Left lung (tissue), 10 donors: Measurements from ENCODE around the gene SEMA4A. TPM values are rescaled to one million over a fixed set of nuclear protein-coding genes. Genes with fewer than 3 reads are reported as not detected.
A peak's percentile ranks its signal among the peaks of the same experiment; 100 is the strongest.

ENCODE experiments used
- ATAC-seq: fragments of 200-7000 bp; cut with Tn5 transposase; one replicate; pipeline ENCODE4 v1.9.1; 2020; ENCODE audit warnings: moderate library complexity
- DNase-seq, 4 donors: peaks; one replicate each; pipeline ENCODE4 v3.0.0-alpha.2; 2013 to 2020
- H3K27ac ChIP-seq, 2 donors: fragments of 200-600 bp; sonication (generic) in 1 of 2; one replicate each; pipeline versions ENCODE4 v1.5.0 to v1.8.0; 2020 to 2021
- H3K27me3 ChIP-seq, 2 donors: fragments of 200-600 bp; sonication (generic) in 1 of 2; one replicate each; pipeline versions ENCODE4 v1.5.0 to v1.8.0; 2020 to 2021
- H3K36me3 ChIP-seq, 2 donors: fragments of 200-600 bp; sonication (generic) in 1 of 2; one replicate each; pipeline versions ENCODE4 v1.5.0 to v1.8.0; 2020 to 2021
- H3K4me1 ChIP-seq, 2 donors: fragments of 200-600 bp; one replicate each; pipeline ENCODE4 v1.8.0; 2021
- H3K4me3 ChIP-seq, 2 donors: fragments of 200-600 bp; sonication (generic) in 1 of 2; one replicate each; pipeline versions ENCODE4 v1.5.0 to v1.8.0; 2020 to 2021; ENCODE audit warnings: mild to moderate bottlenecking in 1 of 2
- H3K9me3 ChIP-seq, 2 donors: fragments of 200-600 bp; sonication (generic) in 1 of 2; one replicate each; pipeline versions ENCODE4 v1.5.0 to v1.8.0; 2020 to 2021
- CTCF ChIP-seq, 2 donors: fragments of 200-600 bp; sonication (generic) in 1 of 2; IDR thresholded peaks; one replicate each; pipeline versions ENCODE4 v1.5.0 to v1.8.0; 2021; ENCODE audit warnings: antibody characterized with exemption in 2 of 2
- intact Hi-C, 2 donors: fragments of 100-400 bp; cut with DNase I; formaldehyde crosslinking; loops; one replicate each; pipeline versions ENCODE4 v1.11.2 to v1.14.2; 2022
- polyA plus RNA-seq, 6 donors: library from polyadenylated mRNA; unstranded; fragments of 120-200 nt; gene quantifications; one replicate each; pipeline ENCODE4 v1.2.1, GENCODE V29; 2013; ENCODE audit not compliant: insufficient read length in 6 of 6
- total RNA-seq, 2 donors: library from RNA; stranded (reverse); fragmentation: NEBNext Ultra II Directional; extraction: Animal tissue kit (Norgen Biotek cat#: 25700); gene quantifications; one replicate each; pipeline ENCODE4 v1.2.1, GENCODE V29; 2021
- donor health status: DM: no; HTN: yes; CAD: no.
- donor health status: DM: no; HTN: no; CAD: no.

The SEMA4A gene
- total and polyA plus RNA-seq, 8 donors, result 18.3 to 41.3 (median 25.2) TPM

DNA sequence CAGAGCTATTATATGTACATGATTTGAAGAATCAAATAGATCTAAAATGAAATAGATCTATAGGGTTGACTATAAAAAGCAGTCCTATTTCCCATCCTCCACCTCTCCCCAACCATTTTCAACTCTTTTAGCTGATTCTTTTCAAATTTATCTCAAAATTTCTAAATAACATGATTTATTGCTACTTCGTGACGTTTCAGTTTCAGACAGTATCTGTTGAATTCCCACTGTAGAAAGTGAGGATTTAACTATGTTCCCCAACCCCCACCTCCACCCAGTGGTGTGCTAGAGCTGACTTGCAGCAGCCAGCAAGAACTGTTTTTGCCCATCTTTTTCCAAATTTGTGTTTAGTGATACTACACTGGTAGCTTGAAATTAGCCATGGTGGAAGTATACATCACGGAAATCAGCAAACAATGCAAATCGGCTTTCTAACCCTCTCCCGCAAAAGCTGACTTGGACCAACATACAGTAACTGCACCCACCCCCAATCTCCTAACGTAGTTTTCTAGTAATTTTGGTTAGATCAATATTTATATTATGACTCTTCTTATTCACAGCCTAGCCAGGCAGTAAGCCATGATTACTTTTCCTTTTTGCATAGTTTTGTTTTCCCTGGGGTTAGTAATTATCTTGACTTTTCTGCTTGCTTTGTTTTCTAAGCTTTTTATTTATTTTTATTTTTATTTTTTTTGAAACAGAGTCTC, 10.9 kb downstream of the SEMA4A start:
- ATAC-seq (no peak), DNase-seq (no peak)
- TF ChIP-seq CTCF (IDR thresholded peaks at IDR 0.05), result no peak
- no peaks in the 10 kb centered on the region for H3K9me3 ChIP-seq
- intact Hi-C loops, result loop anchor here in 1 of 2 donors (2.0 kb wide), 1 partner anchor 39 kb away; no protein-coding TSS in a partner anchor
- H3K4me3 ChIP-seq, result no peak overlapping the region
- peaks cover 11 to 54% of the 10 kb centered on the region in 2 donors for H3K4me1 ChIP-seq
- peak overlapping the region in 1 of 2 donors; percentile 18 for H3K27ac ChIP-seq
- no peaks in the 10 kb centered on the region for H3K27me3 ChIP-seq
- peaks cover 0 to 74% of the 10 kb centered on the region in 2 donors for H3K36me3 ChIP-seq

- ATAC-seq, result no peak
- no peak for DNase-seq
- H3K27me3 ChIP-seq, result no peaks in the 10 kb centered on the region
- H3K4me1 ChIP-seq, result peaks cover 11 to 47% of the 10 kb centered on the region in 2 donors
- no peak for TF ChIP-seq CTCF (IDR thresholded peaks at IDR 0.05)
- H3K36me3 ChIP-seq, result peaks cover 0 to 71% of the 10 kb centered on the region in 2 donors
- no peak overlapping the region for H3K4me3 ChIP-seq
- intact Hi-C loops, result loop anchor here in 1 of 2 donors (2.0 kb wide), 1 partner anchor 38 kb away; no protein-coding TSS in a partner anchor
- peak overlapping the region in 1 of 2 donors; percentile 18 for H3K27ac ChIP-seq
- H3K9me3 ChIP-seq, result no peaks in the 10 kb centered on the region
These were observed 11.7 kb downstream of the SEMA4A start for GRCh38 chr1:156165083-156165482.

GRCh38 chr1:156167536-156167935, 14.2 kb downstream of the SEMA4A start:
- Histone ChIP-seq H3K27ac (no peak overlapping the region), H3K27me3 (no peaks in the 10 kb centered on the region), H3K9me3 (no peaks in the 10 kb centered on the region), H3K4me1 (peaks cover 5 to 27% of the 10 kb centered on the region in 2 donors), H3K36me3 (peaks cover 0 to 73% of the 10 kb centered on the region in 2 donors), H3K4me3 (no peak overlapping the region)
- DNase-seq, result no peak
- intact Hi-C loops, result no loop called here
- TF ChIP-seq CTCF (IDR thresholded peaks at IDR 0.05), result no peak
- ATAC-seq, result no peak

- H3K4me3 ChIP-seq, result no peak overlapping the region
- no peak overlapping the region for H3K27ac ChIP-seq
- intact Hi-C loops, result no loop called here
- no peaks in the 10 kb centered on the region for H3K9me3 ChIP-seq
- no peaks in the 10 kb centered on the region for H3K4me1 ChIP-seq
- DNase-seq (peak in 1 of 4 donors; percentile 15), ATAC-seq (no peak)
- H3K27me3 ChIP-seq, result no peaks in the 10 kb centered on the region
- TF ChIP-seq CTCF (IDR thresholded peaks at IDR 0.05), result no peak
- H3K36me3 ChIP-seq, result peaks cover 0 to 84% of the 10 kb centered on the region in 2 donors
These were observed 19.5 kb downstream of the SEMA4A start for GRCh38 chr1:156172696-156173470.

DNA sequence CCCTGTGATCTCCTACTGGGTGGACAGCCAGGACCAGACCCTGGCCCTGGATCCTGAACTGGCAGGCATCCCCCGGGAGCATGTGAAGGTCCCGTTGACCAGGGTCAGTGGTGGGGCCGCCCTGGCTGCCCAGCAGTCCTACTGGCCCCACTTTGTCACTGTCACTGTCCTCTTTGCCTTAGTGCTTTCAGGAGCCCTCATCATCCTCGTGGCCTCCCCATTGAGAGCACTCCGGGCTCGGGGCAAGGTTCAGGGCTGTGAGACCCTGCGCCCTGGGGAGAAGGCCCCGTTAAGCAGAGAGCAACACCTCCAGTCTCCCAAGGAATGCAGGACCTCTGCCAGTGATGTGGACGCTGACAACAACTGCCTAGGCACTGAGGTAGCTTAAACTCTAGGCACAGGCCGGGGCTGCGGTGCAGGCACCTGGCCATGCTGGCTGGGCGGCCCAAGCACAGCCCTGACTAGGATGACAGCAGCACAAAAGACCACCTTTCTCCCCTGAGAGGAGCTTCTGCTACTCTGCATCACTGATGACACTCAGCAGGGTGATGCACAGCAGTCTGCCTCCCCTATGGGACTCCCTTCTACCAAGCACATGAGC, 23.3 kb downstream of the SEMA4A start:
- H3K4me1 ChIP-seq, result no peaks in the 10 kb centered on the region
- intact Hi-C loops, result no loop called here
- ATAC-seq, result no peak
- no peaks in the 10 kb centered on the region for H3K27me3 ChIP-seq
- no peaks in the 10 kb centered on the region for H3K9me3 ChIP-seq
- no peak overlapping the region for H3K27ac ChIP-seq
- no peak for TF ChIP-seq CTCF (IDR thresholded peaks at IDR 0.05)
- peak in 1 of 4 donors; percentile 53 for DNase-seq
- peaks cover 0 to 66% of the 10 kb centered on the region in 2 donors for H3K36me3 ChIP-seq
- no peak overlapping the region for H3K4me3 ChIP-seq
